Activated CD8-positive, alpha-beta memory T cell treated with anti-CD3 and anti-CD28 coated beads, Interleukin-2, amount 50 U/mL, for 24 hours (primary cell): ENCODE data around the gene NCOA4.
A peak's percentile ranks its signal among the peaks of the same experiment; 100 is the strongest.
"Not testable (repeated sequence)": the region's sequence is repeated elsewhere in the genome, so short reads cannot be mapped to it uniquely, and the experiment has no call there.

Experiments
- DNase-seq: peaks from one replicate; pipeline ENCODE4 v3.0.0-alpha.2; 2020; ENCODE audit errors: extremely low read depth

Gene NCOA4

GRCh38 chr10:45983538-45984186 lies 46.8 kb downstream of the NCOA4 start:
- not testable (repeated sequence) for DNase-seq

- DNase-seq = not testable (repeated sequence)
Measured at GRCh38 chr10:45981367-45981766, 49.1 kb downstream of the NCOA4 start.

GRCh38 chr10:45978554-45978953 lies 51.9 kb downstream of the NCOA4 start:
- DNase-seq = not testable (repeated sequence)

GRCh38 chr10:45974041-45974440 lies 56.4 kb downstream of the NCOA4 start:
- not testable (repeated sequence) for DNase-seq

- DNase-seq = not testable (repeated sequence)
Measured at GRCh38 chr10:45972813-45973169, 57.6 kb downstream of the NCOA4 start.

- DNase-seq = peak; percentile 69
Measured at GRCh38 chr10:45972106-45972812, 58.2 kb downstream of the NCOA4 start, which contains the start of gene TIMM23. TSS of gene TIMM23 (plus strand) at chr10:45972489. CDS start at chr10:45972625, 136 bp downstream.

- not testable (repeated sequence) for DNase-seq
Measured at GRCh38 chr10:45971742-45972105, 58.7 kb downstream of the NCOA4 start.

GRCh38 chr10:45971019-45971418 lies 59.4 kb downstream of the NCOA4 start:
- DNase-seq = not testable (repeated sequence)

- DNase-seq = not testable (repeated sequence)
Measured at GRCh38 chr10:45962686-45963452, 67.6 kb downstream of the NCOA4 start.

- DNase-seq = not testable (repeated sequence)
Measured at GRCh38 chr10:45957928-45958327, 72.5 kb downstream of the NCOA4 start.

GRCh38 chr10:45956634-45957033 lies 73.8 kb downstream of the NCOA4 start:
- not testable (repeated sequence) for DNase-seq
